HG02981 (cell line): ENCODE results near the gene AP3S2.
A peak's percentile ranks its signal among the peaks of the same experiment; 100 is the strongest.
"Not testable (repeated sequence)": the region's sequence is repeated elsewhere in the genome, so short reads cannot be mapped to it uniquely, and the experiment has no call there.

Source experiments
- ATAC-seq: cut with Tn5 transposase; IDR thresholded peaks from one replicate; pipeline ENCODE4 v1.9.1; 2021; ENCODE audit warnings: mild to moderate bottlenecking, moderate library complexity; ENCODE audit not compliant: unreplicated experiment

AP3S2 gene

DNA sequence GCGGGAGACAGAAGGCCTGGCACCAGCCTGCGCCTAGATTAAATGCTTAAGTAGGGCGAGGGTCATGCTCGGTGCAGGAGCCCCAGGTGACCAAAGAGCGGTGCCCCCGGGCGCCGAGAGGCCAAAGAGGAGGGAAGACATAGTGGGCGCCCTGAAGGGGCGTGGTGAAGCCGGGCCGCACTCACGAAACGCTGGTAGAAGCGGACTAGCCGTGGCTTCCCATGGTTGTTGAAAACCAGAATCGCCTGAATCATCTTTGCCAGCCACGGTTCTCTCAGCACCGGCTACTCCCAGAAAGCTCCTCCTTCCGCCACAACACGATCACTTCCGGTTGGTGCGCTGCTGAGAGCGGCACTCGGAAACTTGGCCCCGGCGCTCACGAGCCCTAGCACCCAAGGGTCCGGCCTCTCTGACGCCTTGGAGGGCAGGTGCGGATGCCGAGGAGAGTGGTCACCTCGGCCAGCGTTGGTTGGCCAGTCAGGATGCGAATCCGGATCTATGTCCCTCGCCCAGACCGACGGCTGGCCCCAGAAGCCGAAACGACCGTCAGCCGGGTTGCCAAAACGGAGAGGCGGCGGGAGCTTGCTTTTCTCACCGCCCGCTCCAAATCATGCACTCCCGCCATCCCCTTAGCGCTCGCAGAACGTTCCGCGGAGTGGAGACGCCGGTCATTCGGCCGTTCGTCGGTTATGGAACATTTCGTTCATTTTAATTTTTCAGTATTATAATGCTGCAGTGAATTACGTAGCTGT lies at the start of gene AP3S2:
AP3S2 (minus strand) TSS at position 299 of the 752 bp plus-strand sequence; CDS start at position 254, 45 bp downstream.
- ATAC-seq: peak; percentile 84

DNA sequence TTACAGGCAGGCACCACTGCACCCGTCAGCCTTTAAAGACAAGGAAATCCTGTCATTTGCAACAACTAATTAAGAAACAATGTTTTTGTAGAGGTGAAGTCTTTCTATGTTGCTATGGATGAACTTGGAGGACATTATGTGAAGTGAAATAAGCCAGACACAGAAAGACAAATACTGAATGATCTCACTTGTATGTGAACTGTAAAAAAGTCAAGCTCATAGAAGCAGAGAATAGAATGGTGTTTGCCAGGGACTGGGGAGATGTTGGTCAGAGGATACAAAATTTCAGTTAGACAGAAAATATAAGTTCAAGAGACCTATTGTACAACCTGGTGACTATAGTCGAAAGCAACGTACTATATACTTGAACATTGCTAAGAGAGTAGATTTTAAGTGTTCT lies 46.1 kb upstream of the AP3S2 start:
- ATAC-seq: no peak

DNA sequence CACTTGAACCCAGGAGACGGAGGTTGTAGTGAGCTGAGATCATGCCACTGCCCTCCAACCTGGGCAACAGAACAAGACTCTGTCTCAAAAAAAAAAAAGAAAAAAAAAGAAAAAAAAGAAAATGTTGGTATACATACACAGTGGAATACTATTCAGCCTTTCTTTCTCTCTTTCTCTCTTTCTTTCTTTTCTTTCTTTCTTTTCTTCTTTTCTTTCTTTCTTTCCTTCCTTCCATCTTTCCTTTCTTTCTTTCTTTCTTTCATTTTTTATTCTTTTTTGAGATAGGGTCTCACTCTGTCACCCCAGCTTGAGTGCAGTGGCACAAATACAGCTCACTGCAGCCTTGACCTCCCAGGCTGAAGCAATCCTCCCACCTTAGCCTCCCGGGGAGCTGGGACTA lies 45.6 kb upstream of the AP3S2 start:
- ATAC-seq: not testable (repeated sequence)

DNA sequence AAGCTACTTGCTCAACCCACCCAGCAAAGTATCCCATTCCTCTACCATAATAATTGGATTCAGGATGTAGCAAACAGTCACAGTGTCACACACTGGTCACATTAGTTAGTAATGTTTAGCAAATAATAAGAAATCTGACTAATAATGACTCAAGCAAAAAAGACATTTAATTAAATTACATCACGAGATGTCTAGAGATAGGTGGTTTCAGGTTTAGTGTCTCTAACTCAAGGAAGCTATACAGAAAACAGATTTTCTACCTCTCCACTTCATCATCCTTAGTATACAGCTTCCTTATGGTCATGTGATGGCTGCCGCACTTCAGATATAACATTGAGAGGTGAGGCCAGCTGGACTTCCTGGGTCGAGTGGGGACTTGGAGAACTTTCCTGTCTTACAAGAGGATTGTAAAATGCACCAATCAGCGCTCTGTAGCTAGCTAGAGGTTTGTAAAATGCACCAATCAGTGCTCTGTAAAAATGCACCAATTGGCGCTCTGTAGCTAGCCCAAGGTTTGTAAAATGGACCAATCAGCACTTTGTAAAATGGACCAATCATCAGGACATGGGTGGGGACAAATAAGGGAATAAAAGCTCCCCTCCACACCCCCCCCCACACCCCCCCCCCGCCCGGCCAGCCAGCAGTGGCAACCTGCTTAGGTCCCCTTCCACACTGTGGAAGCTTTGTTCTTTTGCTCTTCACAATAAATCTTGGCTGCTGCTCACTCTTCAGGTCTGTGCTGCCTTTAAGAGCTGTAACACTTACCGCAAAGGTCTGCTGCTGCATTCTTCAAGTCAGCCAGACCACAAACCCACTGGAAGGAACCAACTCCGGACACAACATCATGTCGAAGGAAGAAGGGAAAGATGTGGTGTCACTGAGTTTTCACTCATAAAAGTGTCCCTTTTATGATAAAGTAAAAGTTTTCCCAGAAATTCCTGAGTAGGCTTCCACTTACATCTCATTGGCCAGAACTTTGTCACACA lies 43.9 kb upstream of the AP3S2 start:
- ATAC-seq: no peak

DNA sequence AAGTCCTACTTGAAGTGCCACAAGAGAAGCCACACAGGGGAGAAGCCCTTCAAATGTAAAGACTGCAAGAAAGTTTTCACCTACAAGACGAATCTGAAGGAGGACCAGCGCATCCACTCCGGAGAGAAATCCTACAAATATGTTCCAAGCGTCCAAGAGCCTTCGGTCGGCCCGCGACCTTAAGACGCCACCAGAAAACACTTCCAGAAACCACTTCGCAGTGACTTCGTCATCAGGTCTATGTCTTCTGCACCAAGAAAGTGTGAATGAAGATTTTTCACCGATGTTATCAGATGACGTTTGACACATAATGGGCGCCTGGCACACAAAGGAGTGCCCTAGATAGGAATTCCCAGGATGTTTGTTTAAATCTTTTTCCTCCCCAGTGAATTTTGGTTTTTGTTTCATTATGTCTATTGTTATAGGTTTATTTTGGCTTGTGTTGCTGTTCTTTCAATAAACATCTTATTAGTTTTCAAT lies 43.0 kb upstream of the AP3S2 start:
- ATAC-seq: no peak

DNA sequence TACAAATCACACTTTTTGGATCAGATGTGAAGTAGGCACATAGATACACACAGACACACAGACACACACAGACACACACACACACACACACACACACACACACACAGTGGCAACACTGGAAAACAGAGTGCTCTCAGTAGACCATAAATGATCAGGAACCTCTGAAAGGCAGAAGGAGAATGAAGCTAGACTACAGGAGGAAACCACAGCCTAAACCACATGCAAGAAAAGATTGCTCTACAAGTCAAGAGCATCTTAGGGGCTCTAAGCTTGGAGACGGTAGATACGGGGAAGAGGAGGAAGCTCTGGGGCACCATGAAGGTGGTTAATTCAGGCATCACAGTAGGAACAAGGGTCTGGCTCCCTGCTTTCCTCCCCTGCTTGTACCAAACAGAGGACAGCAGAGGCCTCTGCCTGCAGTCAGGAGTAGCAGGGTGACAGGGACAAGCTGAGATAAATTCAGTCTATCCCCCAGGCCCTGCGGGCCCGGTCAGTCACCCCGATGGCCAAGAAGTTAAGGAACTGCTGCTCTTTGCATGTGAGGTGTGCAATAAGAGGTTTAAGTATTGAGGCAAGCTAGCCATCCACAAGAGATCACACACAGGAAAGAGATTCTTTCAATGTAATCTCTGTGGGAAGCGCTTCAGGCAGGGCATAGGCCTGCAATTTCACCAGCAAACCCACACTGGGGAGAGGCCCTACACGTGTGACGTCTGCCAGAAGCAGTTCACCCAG lies 42.4 kb upstream of the AP3S2 start:
- ATAC-seq: no peak

DNA sequence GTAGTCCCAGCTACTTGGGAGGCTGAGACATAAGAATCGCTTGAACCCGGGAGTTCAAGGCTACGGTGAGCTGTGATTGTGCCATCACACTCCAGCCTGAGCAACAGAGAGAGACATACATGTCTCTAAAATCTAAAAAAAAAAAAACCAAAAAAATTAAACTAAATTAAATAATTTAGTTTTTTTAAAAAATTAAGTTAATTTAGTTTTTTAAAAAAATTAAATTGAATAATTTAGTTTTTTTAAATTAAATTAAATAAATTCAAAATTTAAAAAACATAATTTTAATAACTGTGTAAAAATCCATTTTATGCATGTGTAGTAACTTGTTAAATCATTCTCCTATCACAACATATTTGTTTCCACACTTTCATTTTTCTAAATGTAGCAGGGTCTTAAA lies 39.1 kb upstream of the AP3S2 start:
- ATAC-seq: no peak

DNA sequence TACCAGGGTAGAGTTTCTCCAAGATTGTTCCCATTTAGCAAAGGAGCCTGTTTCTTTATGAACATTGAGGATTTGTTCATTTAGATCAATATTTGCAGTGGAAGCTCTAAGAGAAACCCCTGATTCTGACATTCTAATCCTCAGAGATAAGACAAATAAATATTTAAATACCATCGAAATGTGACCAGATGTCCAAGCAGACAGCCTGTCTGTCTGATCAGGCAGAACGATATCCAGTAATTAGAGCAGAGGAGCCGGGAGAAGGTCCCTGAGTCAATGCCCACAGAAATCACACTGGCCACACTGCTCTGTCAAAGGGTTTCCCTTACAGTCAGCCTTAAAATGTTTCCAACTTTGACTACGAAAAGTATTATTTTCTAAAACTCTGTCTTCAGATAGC lies 34.6 kb upstream of the AP3S2 start:
- no peak for ATAC-seq

DNA sequence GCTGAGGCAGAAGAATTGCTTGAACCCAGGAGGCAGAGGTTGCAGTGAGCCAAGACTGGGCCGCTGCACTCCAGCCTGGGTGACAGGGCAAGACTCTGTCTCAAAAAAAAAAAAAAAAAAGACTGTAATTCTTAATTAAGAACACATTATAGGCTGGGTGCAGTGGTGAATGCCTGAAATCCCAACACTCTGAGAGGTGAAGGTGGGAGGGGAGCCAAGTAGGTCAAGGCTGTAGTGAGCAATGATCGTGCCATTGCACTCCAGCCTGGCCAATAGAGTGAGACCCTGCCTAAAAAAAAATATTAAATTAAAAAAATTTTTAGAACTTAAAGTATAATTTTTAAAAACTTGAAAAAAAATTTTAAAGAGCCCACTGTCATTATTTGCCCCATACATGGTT lies 32.4 kb upstream of the AP3S2 start:
- ATAC-seq: no peak

DNA sequence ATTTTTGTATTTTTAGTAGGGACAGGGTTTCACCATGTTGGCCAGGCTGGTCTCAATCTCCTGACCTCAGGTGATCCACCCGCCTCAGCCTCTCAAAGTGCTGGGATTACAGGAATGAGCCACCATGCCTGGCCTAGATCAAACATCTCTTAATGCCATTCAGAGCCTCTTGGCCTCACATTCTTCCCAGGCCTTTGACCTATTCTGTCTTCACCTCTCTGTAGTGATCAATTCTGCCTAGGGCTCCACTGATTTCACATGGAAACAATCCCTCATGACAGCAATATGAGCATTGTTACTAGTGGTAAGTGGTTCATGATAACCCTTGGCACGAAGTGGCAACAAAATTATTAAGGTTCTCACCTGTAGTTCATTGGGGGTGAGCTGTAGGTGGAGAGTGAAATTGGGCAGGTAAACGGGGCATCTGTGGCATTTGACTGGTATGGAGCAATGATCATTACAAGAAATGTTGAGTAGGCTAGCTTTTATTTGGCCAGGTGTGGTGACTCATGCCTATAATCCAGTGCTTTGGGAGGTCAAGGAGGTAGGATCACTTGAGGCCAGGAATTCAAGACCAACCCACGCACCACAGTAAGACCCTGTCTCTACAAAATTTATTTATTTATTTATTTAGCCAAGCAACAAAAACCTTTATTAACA lies 23.8 kb upstream of the AP3S2 start:
- no peak for ATAC-seq

DNA sequence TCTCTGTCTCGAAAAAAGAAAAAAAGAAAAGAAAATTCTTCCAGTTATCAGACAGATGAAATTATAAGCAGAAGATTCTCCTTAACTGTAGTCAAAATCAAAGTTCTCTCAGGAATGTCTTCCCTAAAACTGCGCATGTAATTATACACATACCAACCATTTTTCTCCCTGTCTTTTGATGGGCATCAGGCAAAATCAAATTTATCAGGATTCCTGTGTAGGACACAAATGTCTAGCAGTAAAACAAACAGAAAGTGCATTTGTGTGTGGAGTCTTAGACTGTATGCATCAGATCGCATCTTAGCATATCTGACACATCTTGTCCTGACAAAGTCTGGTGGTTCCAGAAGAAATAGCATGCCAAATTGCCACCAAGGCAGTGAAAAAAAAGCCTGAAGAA lies 22.9 kb upstream of the AP3S2 start:
- no peak for ATAC-seq

DNA sequence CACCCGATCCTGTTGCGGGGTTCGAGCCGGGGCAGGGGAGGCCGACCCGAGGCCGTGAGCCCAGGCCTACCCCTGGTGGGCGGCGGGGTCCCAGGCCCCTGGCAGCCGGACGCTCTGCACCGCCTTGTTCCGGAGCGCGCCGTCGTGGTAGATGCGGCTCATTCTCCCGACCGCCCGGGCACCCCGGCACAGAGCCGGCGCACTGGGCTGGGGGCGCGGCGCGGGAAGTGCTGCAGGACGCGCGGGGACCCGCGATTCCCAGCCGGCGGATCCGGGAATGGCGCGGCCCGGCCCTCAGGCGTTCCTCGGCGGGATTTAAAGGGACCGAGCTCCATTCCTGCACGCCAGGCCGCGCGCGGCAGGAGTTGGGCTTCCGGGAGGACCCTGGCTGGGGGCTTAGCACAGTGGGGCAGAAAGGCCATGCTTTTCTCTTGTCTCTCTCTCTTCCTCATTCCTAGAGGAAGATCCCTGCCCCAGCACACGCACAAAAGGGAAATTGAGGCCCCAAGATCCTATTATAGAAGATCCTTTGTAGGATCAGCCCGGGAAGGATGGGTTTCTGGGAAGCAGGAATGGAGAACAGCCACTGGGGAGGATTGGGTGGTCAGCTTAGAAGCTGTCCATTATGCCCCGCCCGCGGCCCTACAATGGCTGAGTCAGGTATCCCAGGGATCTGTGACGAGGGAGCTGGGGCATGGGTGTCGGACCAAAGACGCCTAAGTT lies 19.0 kb upstream of the AP3S2 start, which contains the start of gene ARPIN:
ARPIN (minus strand) TSS at position 279 of the 723 bp plus-strand sequence; CDS start at position 162, 117 bp downstream.
- ATAC-seq: no peak

DNA sequence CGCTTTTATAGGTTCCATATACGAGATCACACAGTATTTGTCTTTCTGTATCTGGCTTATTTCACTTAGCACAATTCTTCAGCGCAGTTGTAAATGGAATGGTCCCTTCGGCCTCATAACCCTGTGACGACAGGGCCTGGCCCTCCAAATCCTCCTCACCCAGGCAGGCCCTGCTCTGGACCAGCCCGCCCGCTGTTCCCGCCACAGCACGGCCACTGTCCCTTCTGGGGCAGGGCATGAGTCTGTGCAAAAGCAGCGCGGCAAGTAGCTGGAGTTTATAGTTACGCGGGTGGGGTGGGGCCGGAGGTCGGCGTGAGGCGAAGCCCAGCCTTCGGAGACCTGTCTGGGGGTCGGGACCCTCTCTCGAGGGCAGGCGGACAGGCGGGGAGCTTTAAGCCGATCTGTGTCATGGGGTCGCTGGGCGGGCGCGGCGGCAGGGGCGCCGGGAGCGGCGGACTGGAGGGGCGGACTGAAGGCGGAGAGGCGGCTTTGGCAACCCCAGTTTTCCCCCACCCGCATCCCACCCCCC lies 18.4 kb upstream of the AP3S2 start:
- ATAC-seq: no peak

DNA sequence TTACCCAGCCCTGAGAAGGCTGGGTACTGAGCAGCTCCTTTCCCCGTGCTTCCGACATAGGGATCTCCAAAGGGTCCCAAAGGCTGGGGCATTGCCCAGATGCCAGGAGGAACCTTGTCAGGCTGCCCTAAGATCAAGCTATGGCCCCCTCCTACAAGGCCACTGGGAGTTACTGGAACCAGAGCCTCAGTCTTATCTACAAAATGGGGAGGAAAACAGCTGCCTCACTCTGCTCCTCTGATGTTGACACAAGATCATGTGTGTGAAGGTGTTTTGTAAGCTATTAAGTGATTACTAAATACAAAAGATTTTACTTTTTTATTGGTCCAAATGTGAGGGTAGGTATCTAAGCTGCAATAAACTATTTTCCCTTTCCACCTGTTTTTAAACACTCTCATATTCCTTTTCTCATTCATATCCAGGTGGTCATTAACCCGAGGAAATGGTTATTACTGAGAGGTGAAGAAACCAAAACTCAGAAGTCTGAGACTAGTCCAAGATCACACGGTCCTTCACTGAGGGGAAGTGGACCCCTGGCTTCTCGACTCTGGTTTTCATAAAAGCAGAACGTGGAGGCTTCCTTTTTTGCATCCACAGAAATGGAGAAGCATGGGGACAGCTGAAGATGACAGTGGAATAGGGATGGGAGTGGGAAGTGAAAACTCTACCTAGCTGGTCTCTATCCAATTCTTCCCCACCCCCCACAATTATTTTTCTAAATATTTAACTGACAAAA lies 17.3 kb upstream of the AP3S2 start:
- ATAC-seq: no peak

DNA sequence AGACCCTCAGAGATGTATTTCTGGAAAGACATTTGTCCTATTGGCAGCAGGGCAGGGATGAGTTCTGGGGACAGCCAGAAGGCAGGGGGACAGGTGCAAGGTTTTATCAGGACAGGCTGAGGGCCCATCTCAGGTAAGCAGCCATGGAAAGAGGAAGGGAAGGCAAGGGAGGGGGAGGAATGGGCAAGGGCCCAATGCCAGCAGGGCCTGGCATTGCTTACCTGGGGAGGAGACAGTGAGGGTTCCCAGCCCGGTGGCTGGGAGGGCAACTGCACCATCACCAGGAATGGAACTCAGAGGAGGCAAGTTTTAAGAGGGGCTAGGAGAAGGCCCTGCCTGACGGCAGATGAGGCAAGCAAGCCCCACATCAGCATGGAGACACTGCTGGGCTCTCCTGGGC lies 15.8 kb upstream of the AP3S2 start:
- ATAC-seq: no peak

DNA sequence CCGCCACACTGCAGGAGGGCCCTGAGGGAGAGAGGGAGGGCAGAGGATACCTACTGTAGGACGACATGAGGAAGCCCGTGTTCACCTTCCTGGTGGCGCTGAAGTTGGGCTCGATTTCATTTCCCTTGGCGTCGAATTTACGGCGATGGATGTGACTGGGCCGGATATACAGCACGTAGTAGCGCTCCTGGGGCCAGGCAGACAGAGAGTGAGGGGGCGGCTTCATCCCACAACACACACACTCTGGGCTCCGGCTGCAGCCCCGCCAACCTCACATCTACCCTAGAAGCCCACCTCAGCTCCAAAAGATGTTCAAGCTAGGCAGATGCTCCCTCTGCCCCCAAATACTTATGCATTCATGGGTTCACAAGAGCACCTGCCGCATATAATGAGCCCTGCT lies 14.4 kb upstream of the AP3S2 start:
- ATAC-seq: no peak

DNA sequence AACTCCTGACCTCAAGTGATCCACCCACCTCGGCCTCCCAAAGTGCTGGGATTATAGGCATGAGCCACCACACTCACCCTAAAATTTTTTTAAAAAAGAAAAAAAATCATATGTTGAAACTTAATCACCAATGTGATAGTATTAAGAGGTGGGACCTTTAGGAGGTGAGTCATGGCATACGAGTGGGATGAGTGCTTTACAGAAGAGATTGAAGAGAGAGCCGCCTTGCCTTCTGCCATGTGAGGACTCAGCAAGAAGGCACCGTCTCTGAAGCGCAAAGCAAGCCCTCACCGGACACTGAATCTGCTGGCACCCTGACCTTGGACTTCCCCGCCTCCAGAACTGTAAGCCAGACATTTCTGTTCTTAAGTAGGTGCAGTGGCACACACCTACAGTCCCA lies 13.5 kb upstream of the AP3S2 start:
- no peak for ATAC-seq

DNA sequence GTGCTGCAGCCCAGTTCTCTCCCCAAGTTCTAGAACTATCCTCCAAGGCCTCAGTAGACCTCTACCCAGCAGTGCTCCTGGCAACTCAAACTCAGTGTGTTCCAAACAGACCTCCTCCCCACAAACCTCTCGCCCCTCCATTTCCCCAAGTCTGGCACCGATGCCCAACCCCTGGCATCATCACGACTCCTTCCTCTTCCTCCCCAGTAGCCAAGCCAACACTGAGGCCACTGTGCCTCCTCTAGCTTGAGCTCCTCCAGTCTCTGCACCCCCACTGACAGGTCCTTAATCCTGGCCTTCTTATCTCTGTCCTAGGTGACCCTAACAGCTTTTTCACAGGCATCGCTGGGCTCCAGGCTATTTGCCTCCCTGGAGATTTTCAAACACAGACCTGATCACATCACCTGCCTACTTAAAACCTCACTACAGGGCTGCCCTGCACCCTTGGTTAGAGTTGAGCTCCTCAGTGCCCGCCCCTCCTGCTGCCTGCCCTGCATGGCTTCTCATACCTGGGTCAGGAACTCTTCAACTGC lies 12.1 kb upstream of the AP3S2 start:
- no peak for ATAC-seq

DNA sequence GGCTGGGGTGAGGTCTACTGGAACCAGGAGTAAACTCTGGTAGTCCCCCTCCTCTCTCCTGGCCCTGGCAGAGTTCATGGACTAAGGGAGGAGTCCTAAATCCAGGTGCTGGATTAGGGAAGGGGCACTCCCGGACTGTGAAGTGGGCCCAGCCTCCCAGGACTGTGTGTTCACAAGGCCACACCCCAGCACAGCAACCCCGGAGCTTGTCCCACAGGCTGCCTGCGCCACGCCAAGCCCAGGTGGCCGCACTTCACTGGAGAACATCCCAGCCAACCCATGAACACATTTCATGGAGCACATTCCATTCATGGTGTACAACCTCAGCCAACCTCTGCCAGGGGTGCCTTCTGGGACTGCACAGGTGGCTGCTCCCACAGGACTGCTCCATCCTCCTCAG lies 10.7 kb upstream of the AP3S2 start:
- no peak for ATAC-seq
